PC-3 (cell line): ENCODE measurements around the gene OVOL2. TPM values are rescaled to one million over a fixed set of nuclear protein-coding genes. Genes with fewer than 3 reads are reported as not detected.

ENCODE experiments used
- ATAC-seq: fragments of 200-7000 bp; cut with Tn5 transposase; 2 replicates; pipeline ENCODE4 v1.9.1; 2020; ENCODE audit warnings: mild to moderate bottlenecking, moderate library complexity
- BruUV-seq: library from RNA; stranded (reverse); fragments of 400-500 nt; replicated peaks from 2 replicates; lab custom pipeline; 2021; lab: Mats Ljungman, UMichigan
- CTCF ChIA-PET: fragments of 300-600 bp; sonication (Branson Sonifier 250); formaldehyde crosslinking; loops from one replicate; lab custom pipeline; 2022; ENCODE audit warnings: antibody characterized with exemption; lab: Charles Lee
- POLR2A ChIA-PET: fragments of 300-600 bp; sonication (Branson Sonifier 250); formaldehyde crosslinking; loops from one replicate; lab custom pipeline; 2022; ENCODE audit warnings: antibody characterized with exemption; ENCODE audit not compliant: unreplicated experiment; lab: Charles Lee
- DNase-seq: peaks from one replicate; pipeline ENCODE4 v3.0.0-alpha.2; 2015
- H2AFZ ChIP-seq: fragments of 300-600 bp; sonication (generic); 2 replicates; pipeline ENCODE4 v1.6.0; 2016; ENCODE audit warnings: antibody characterized with exemption, low read length
- H3F3A ChIP-seq: fragments of 300-600 bp; sonication (generic); one replicate; pipeline ENCODE4 v1.6.0; 2017; ENCODE audit warnings: antibody characterized with exemption, low read length, control low read depth, mild to moderate bottlenecking; ENCODE audit not compliant: unreplicated experiment
- H3K27ac ChIP-seq: fragments of 300-600 bp; sonication (generic); 2 replicates; pipeline ENCODE4 v1.5.1; 2016; ENCODE audit warnings: mild to moderate bottlenecking, low read length
- H3K27me3 ChIP-seq: fragments of 300-600 bp; sonication (generic); 2 replicates; pipeline ENCODE4 v1.6.1; 2016; ENCODE audit warnings: low read length, mixed read lengths
- H3K36me3 ChIP-seq: fragments of 300-600 bp; sonication (generic); 2 replicates; pipeline ENCODE4 v1.6.1; 2016; ENCODE audit warnings: low read depth, mixed run types, low read length, mixed read lengths
- H3K4me1 ChIP-seq: fragments of 300-600 bp; sonication (generic); 2 replicates; pipeline ENCODE4 v1.5.1; 2016; ENCODE audit warnings: low read length; ENCODE audit not compliant: insufficient read depth
- H3K4me2 ChIP-seq: fragments of 300-600 bp; sonication (generic); 2 replicates; pipeline ENCODE4 v1.6.0; 2016; ENCODE audit warnings: low read length
- H3K4me3 ChIP-seq: fragments of 300-600 bp; sonication (generic); 2 replicates; pipeline ENCODE4 v1.5.1; 2016; ENCODE audit warnings: mild to moderate bottlenecking, low read length, mixed read lengths
- H3K79me2 ChIP-seq: fragments of 300-600 bp; sonication (generic); 2 replicates; pipeline ENCODE4 v1.6.1; 2017; ENCODE audit warnings: low read length, mixed read lengths
- H3K9ac ChIP-seq: fragments of 300-600 bp; sonication (generic); 2 replicates; pipeline ENCODE4 v1.6.0; 2016; ENCODE audit warnings: mild to moderate bottlenecking, low read length
- H3K9me2 ChIP-seq: fragments of 300-600 bp; sonication (generic); replicated peaks from 2 replicates; pipeline ENCODE4 v1.6.1; 2016; ENCODE audit warnings: mixed run types, low read length, mixed read lengths
- H3K9me3 ChIP-seq: fragments of 300-600 bp; sonication (generic); 2 replicates; pipeline ENCODE4 v1.6.1; 2016; ENCODE audit warnings: low read length, mixed read lengths
- H4K20me1 ChIP-seq: fragments of 300-600 bp; sonication (generic); 2 replicates; pipeline ENCODE4 v1.6.1; 2016; ENCODE audit warnings: low read length, mixed read lengths
- CTCF ChIP-seq: fragments of 300-600 bp; sonication (generic); conservative IDR thresholded peaks from 2 replicates; pipeline ENCODE4 v1.5.1; 2017; ENCODE audit warnings: antibody characterized with exemption, low read depth, mild to moderate bottlenecking, low read length
- EZH2 ChIP-seq: fragments of 300-600 bp; sonication (generic); IDR thresholded peaks from one replicate; pipeline ENCODE4 v1.6.1; 2017; ENCODE audit warnings: antibody characterized with exemption, mild to moderate bottlenecking, low read length; ENCODE audit not compliant: unreplicated experiment
- EZH2phosphoT487 ChIP-seq: fragments of 300-600 bp; sonication (generic); IDR thresholded peaks from 2 replicates; pipeline ENCODE4 v1.6.1; 2018; ENCODE audit warnings: mild to moderate bottlenecking, antibody characterized with exemption, low read length, borderline replicate concordance
- intact Hi-C: fragments of 100-400 bp; cut with micrococcal nuclease; formaldehyde crosslinking; loops from 2 replicates; pipeline ENCODE4 v1.9.0; 2023
- total RNA-seq: library from RNA; depleted of rRNA; stranded (reverse); fragments of >200 nt; gene quantifications from 2 replicates; pipeline ENCODE4 v1.2.3, GENCODE V29; 2014

The OVOL2 gene
- total RNA-seq, 1 experiment from 2014 or later = 23.1 TPM

GRCh38 chr20:18056174-18057100, 1.3 kb downstream of the OVOL2 start:
- H3K4me3 ChIP-seq = peak overlapping the region; percentile 90
- intact Hi-C loops = loop anchor here (2.0 to 5.0 kb wide), 2 partner anchors 90 to 196 kb away; no protein-coding TSS in a partner anchor
- no peaks in the 10 kb centered on the region for H3F3A ChIP-seq
- H3K9me3 ChIP-seq = no peaks in the 10 kb centered on the region
- peak overlapping the region; percentile 97 for H2AFZ ChIP-seq
- no peaks in the 10 kb centered on the region for H4K20me1 ChIP-seq
- H3K27me3 ChIP-seq = 0 out of 2 replicates have a peak, but pooled peaks cover 4% of the 10 kb centered on the region
- TF ChIP-seq EZH2phosphoT487 (no peak), CTCF (no peak), EZH2 (no peak)
- H3K9ac ChIP-seq = peak overlapping the region; percentile 51
- peak overlapping the region; percentile 4; the same call in 1 of the 2 replicates for H3K27ac ChIP-seq
- peaks cover 25% of the 10 kb centered on the region for H3K79me2 ChIP-seq
- ChIA-PET POLR2A (no interaction called here), CTCF (no interaction called here)
- DNase-seq (peak; percentile 60), ATAC-seq (peak; percentile 41)
- peaks cover 29% of the 10 kb centered on the region for H3K4me1 ChIP-seq
- H3K9me2 ChIP-seq = no peaks in the 10 kb centered on the region
- no peaks in the 10 kb centered on the region for H3K36me3 ChIP-seq
- BruUV-seq = no TSS peak
- H3K4me2 ChIP-seq = peak overlapping the region; percentile 89

GRCh38 chr20:18055261-18055660, 2.5 kb downstream of the OVOL2 start:
- Histone ChIP-seq H3K36me3 (no peaks in the 10 kb centered on the region), H3K4me3 (peak overlapping the region; percentile 90; the same call in 1 of the 2 replicates), H3K9ac (no peak overlapping the region), H3K27me3 (0 out of 2 replicates have a peak, but pooled peaks cover 4% of the 10 kb centered on the region), H2AFZ (no peak overlapping the region), H3K79me2 (peaks cover 27% of the 10 kb centered on the region), H3F3A (no peaks in the 10 kb centered on the region), H3K27ac (no peak overlapping the region), H3K9me2 (no peaks in the 10 kb centered on the region), H3K4me1 (peaks cover 29% of the 10 kb centered on the region), H4K20me1 (no peaks in the 10 kb centered on the region), H3K4me2 (peak overlapping the region; percentile 89), H3K9me3 (no peaks in the 10 kb centered on the region)
- POLR2A ChIA-PET = no interaction called here
- intact Hi-C loops = loop anchor here (5.0 kb wide), 1 partner anchor 197 kb away; no protein-coding TSS in a partner anchor
- TF ChIP-seq CTCF (no peak), EZH2phosphoT487 (no peak), EZH2 (no peak)
- no TSS peak for BruUV-seq
- CTCF ChIA-PET = interaction anchor here (0.6 kb wide), 1 partner anchor 60 kb away, joined by 4 read pairs; no protein-coding TSS in a partner anchor
- DNase-seq (no peak), ATAC-seq (no peak)
